ENCODE data around the gene ATP6V0C.

The ATP6V0C gene

GRCh38 chr16:2477327-2477726, 36.4 kb upstream of the ATP6V0C start:
- TF ChIP-seq CTCF (IDR thresholded peaks at IDR 0.05), result no peak

GRCh38 chr16:2478279-2478678, 35.5 kb upstream of the ATP6V0C start:
- TF ChIP-seq CTCF (IDR thresholded peaks at IDR 0.05), result no peak

- TF ChIP-seq CTCF (IDR thresholded peaks at IDR 0.05), result no peak
Observed at GRCh38 chr16:2480948-2481347, 32.8 kb upstream of the ATP6V0C start.

GRCh38 chr16:2481676-2482075, 32.1 kb upstream of the ATP6V0C start:
- TF ChIP-seq CTCF (IDR thresholded peaks at IDR 0.05), result no peak

- no peak for TF ChIP-seq CTCF (IDR thresholded peaks at IDR 0.05)
Observed at GRCh38 chr16:2482249-2482648, 31.5 kb upstream of the ATP6V0C start.

GRCh38 chr16:2482708-2483534, 30.8 kb upstream of the ATP6V0C start:
- TF ChIP-seq CTCF (IDR thresholded peaks at IDR 0.05), result no peak

GRCh38 chr16:2483939-2484897, 29.5 kb upstream of the ATP6V0C start:
- TF ChIP-seq CTCF (IDR thresholded peaks at IDR 0.05), result no peak
